GM23338 (cell line): ENCODE measurements around the gene PTCD3. TPM values are rescaled to one million over a fixed set of nuclear protein-coding genes. Genes with fewer than 3 reads are reported as not detected.

Source experiments
- ATAC-seq: fragments of 200-7000 bp; cut with Tn5 transposase; 3 replicates; pipeline ENCODE4 v1.9.1; 2020
- DNase-seq: peaks from one replicate; pipeline ENCODE4 v3.0.0-alpha.2; 2015; ENCODE audit warnings: low spot score
- H2AFZ ChIP-seq: fragments of 200-600 bp; sonication (generic); 2 replicates; pipeline ENCODE4 v1.8.0; 2016; ENCODE audit warnings: antibody characterized with exemption, mild to moderate bottlenecking, moderate library complexity
- H3F3A ChIP-seq: fragments of 200-600 bp; sonication (generic); replicated peaks from 2 replicates; pipeline ENCODE4 v1.8.0; 2017; ENCODE audit warnings: antibody characterized with exemption, mixed run types, low read depth
- H3K27ac ChIP-seq: fragments of 200-600 bp; sonication (generic); 2 replicates; pipeline ENCODE4 v1.6.1; 2016; ENCODE audit warnings: low read depth
- H3K27me3 ChIP-seq: fragments of 200-600 bp; sonication (generic); 2 replicates; pipeline ENCODE4 v1.8.0; 2016; ENCODE audit warnings: mild to moderate bottlenecking, mixed run types, moderate library complexity; ENCODE audit not compliant: insufficient read depth
- H3K36me3 ChIP-seq: fragments of 200-600 bp; sonication (generic); 2 replicates; pipeline ENCODE4 v1.8.0; 2016; ENCODE audit warnings: mild to moderate bottlenecking; ENCODE audit not compliant: insufficient read depth
- H3K4me1 ChIP-seq: fragments of 200-600 bp; sonication (generic); 2 replicates; pipeline ENCODE4 v1.8.0; 2016; ENCODE audit warnings: mild to moderate bottlenecking, moderate library complexity; ENCODE audit not compliant: insufficient read depth
- H3K4me2 ChIP-seq: fragments of 200-600 bp; sonication (generic); 2 replicates; pipeline ENCODE4 v1.7.1; 2017; ENCODE audit warnings: mixed run types
- H3K4me3 ChIP-seq: fragments of 200-600 bp; sonication (generic); 2 replicates; pipeline ENCODE4 v1.6.1; 2016; ENCODE audit warnings: mixed run types
- H3K79me2 ChIP-seq: fragments of 200-600 bp; sonication (generic); replicated peaks from 2 replicates; pipeline ENCODE4 v1.8.0; 2017; ENCODE audit warnings: mild to moderate bottlenecking; ENCODE audit not compliant: insufficient read depth
- H3K9me2 ChIP-seq: fragments of 200-600 bp; sonication (generic); 2 replicates; pipeline ENCODE4 v1.8.0; 2017; ENCODE audit not compliant: insufficient read depth
- H4K20me1 ChIP-seq: fragments of 200-600 bp; sonication (generic); replicated peaks from 2 replicates; pipeline ENCODE4 v1.8.0; 2017; ENCODE audit warnings: mild to moderate bottlenecking; ENCODE audit not compliant: insufficient read depth
- H3K27ac Mint-ChIP-seq: 2 replicates; pipeline ENCODE4 v1.8.0; 2020; ENCODE audit warnings: inconsistent platforms, mild to moderate bottlenecking, moderate library complexity, mixed read lengths
- H3K27me3 Mint-ChIP-seq: 3 replicates; pipeline ENCODE4 v1.8.0; 2022; ENCODE audit warnings: low read depth, mild to moderate bottlenecking, moderate library complexity, mixed read lengths, inconsistent platforms; ENCODE audit not compliant: insufficient read depth, poor library complexity
- H3K36me3 Mint-ChIP-seq: 3 replicates; pipeline ENCODE4 v1.8.0; 2021; ENCODE audit warnings: low read depth, mild to moderate bottlenecking, inconsistent platforms, moderate library complexity, mixed read lengths
- H3K4me1 Mint-ChIP-seq: 3 replicates; pipeline ENCODE4 v1.8.0; 2020; ENCODE audit warnings: mild to moderate bottlenecking, inconsistent platforms, mixed read lengths
- H3K4me3 Mint-ChIP-seq: 3 replicates; pipeline ENCODE4 v1.8.0; 2021; ENCODE audit warnings: moderate library complexity, mild to moderate bottlenecking, inconsistent platforms, mixed read lengths
- H3K9me3 Mint-ChIP-seq: 3 replicates; pipeline ENCODE4 v1.8.0; 2020; ENCODE audit warnings: moderate library complexity, mild to moderate bottlenecking, inconsistent platforms, mixed read lengths
- CREB1 ChIP-seq: fragments of 250-450 bp; sonication (Bioruptor Pico); IDR thresholded peaks from 2 replicates; pipeline ENCODE4 v1.5.0; 2020; ENCODE audit warnings: low read depth, mild to moderate bottlenecking, moderate library complexity
- CTCF ChIP-seq, 2 experiments: fragments of 200-600 bp in 1 of 2; sonication (generic) in 1 of 2; conservative IDR thresholded peaks; 2 replicates each; pipeline versions ENCODE4 v1.5.1 to v1.6.1; 2016 to 2017; ENCODE audit warnings: antibody characterized with exemption in 2 of 2, low read depth in 2 of 2, mild to moderate bottlenecking in 2 of 2, moderate library complexity in 1 of 2
- ETS1 ChIP-seq: IDR thresholded peaks from 2 replicates; pipeline ENCODE4 v1.6.1; 2016; ENCODE audit warnings: antibody characterized with exemption
- EZH2 ChIP-seq: fragments of 200-600 bp; sonication (generic); IDR thresholded peaks from one replicate; pipeline ENCODE4 v1.8.0; 2017; ENCODE audit warnings: antibody characterized with exemption, mild to moderate bottlenecking, low read depth; ENCODE audit not compliant: unreplicated experiment
- EZH2phosphoT487 ChIP-seq: fragments of 200-600 bp; sonication (generic); IDR thresholded peaks from one replicate; pipeline ENCODE4 v1.8.1; 2018; ENCODE audit warnings: antibody characterized with exemption; ENCODE audit not compliant: unreplicated experiment
- JUNB ChIP-seq: IDR thresholded peaks from one replicate; pipeline ENCODE4 v1.6.1; 2016; ENCODE audit warnings: antibody characterized with exemption; ENCODE audit not compliant: unreplicated experiment
- NANOG ChIP-seq: IDR thresholded peaks from 2 replicates; pipeline ENCODE4 v1.6.1; 2016; ENCODE audit warnings: antibody characterized with exemption, borderline replicate concordance
- POLR2AphosphoS5 ChIP-seq: IDR thresholded peaks from 2 replicates; pipeline ENCODE4 v1.6.1; 2016; ENCODE audit warnings: antibody characterized with exemption, low read depth
- REST ChIP-seq: IDR thresholded peaks from one replicate; pipeline ENCODE4 v1.6.1; 2018; ENCODE audit warnings: antibody characterized with exemption; ENCODE audit not compliant: unreplicated experiment
- STAT1 ChIP-seq: IDR thresholded peaks from one replicate; pipeline ENCODE4 v1.6.1; 2016; ENCODE audit warnings: antibody characterized with exemption; ENCODE audit not compliant: unreplicated experiment
- ZNF114 ChIP-seq: fragments of 250-450 bp; sonication (Bioruptor Pico); IDR thresholded peaks from 2 replicates; pipeline ENCODE4 v1.5.0; 2020; ENCODE audit warnings: mild to moderate bottlenecking, moderate library complexity
- ZNF331 ChIP-seq: fragments of 250-450 bp; sonication (Bioruptor Pico); IDR thresholded peaks from 2 replicates; pipeline ENCODE4 v1.5.0; 2020; ENCODE audit warnings: low read depth, mild to moderate bottlenecking, moderate library complexity
- ZNF462 ChIP-seq: fragments of 250-450 bp; sonication (Bioruptor Pico); IDR thresholded peaks from 2 replicates; pipeline ENCODE4 v1.5.0; 2020; ENCODE audit warnings: mild to moderate bottlenecking, moderate library complexity
- polyA plus RNA-seq: library from polyadenylated mRNA; unstranded; fragments of >200 nt; fragmentation: Nextera tagmentation; extraction: Ambion mirVana; gene quantifications from 2 replicates; pipeline ENCODE4 v1.2.1, GENCODE V29; 2016
- total RNA-seq: library from RNA; depleted of rRNA; stranded (reverse); fragments of >200 nt; shearing (Covaris generic); gene quantifications from 2 replicates; pipeline ENCODE4 v1.2.3, GENCODE V29; 2014

The PTCD3 gene
- total and polyA plus RNA-seq, 2 experiments from 2014 or later, result 140 to 223 TPM

- peaks cover 34% of the 10 kb centered on the region for H3K36me3 ChIP-seq
- H3K79me2 ChIP-seq, result no peaks in the 10 kb centered on the region
- TF ChIP-seq ETS1 (no peak), NANOG (no peak), ZNF114 (no peak), STAT1 (no peak), ZNF462 (no peak), JUNB (no peak), EZH2phosphoT487 (no peak), EZH2 (no peak), REST (no peak), CREB1 (no peak), POLR2AphosphoS5 (no peak), CTCF (conservative IDR thresholded peaks at IDR 0.05; ENCODE audit: low read depth in 2 of 2) (no peak), ZNF331 (CRISPR knock-in tag) (no peak)
- H3K27me3 Mint-ChIP-seq, result peaks cover 2% of the 10 kb centered on the region
- H2AFZ ChIP-seq, result no peak overlapping the region
- H3K4me1 Mint-ChIP-seq, result no peaks in the 10 kb centered on the region
- H3K27ac Mint-ChIP-seq, result no peak overlapping the region
- H3K4me2 ChIP-seq, result no peak overlapping the region
- no peaks in the 10 kb centered on the region for H3K9me3 Mint-ChIP-seq
- H3K9me2 ChIP-seq, result no peaks in the 10 kb centered on the region
- H3K27ac ChIP-seq, result no peak overlapping the region
- H3K4me3 Mint-ChIP-seq, result no peak overlapping the region
- DNase-seq, result no peak
- no peak overlapping the region for H3K4me3 ChIP-seq
- no peaks in the 10 kb centered on the region for H3K4me1 ChIP-seq
- ATAC-seq, result no peak
- peaks cover 27% of the 10 kb centered on the region for H4K20me1 ChIP-seq
- peaks cover 72% of the 10 kb centered on the region for H3K36me3 Mint-ChIP-seq
- H3F3A ChIP-seq, result no peaks in the 10 kb centered on the region
- H3K27me3 ChIP-seq, result no peaks in the 10 kb centered on the region
Measured at GRCh38 chr2:86081724-86082123, 24.3 kb upstream of the PTCD3 start.
